ENCODE data around the gene RPL10. TPM values are rescaled to one million over a fixed set of nuclear protein-coding genes. Genes with fewer than 3 reads are reported as not detected.

RPL10 gene
- total RNA-seq, 1 experiment from 2014 or later: 3,401 TPM

DNA sequence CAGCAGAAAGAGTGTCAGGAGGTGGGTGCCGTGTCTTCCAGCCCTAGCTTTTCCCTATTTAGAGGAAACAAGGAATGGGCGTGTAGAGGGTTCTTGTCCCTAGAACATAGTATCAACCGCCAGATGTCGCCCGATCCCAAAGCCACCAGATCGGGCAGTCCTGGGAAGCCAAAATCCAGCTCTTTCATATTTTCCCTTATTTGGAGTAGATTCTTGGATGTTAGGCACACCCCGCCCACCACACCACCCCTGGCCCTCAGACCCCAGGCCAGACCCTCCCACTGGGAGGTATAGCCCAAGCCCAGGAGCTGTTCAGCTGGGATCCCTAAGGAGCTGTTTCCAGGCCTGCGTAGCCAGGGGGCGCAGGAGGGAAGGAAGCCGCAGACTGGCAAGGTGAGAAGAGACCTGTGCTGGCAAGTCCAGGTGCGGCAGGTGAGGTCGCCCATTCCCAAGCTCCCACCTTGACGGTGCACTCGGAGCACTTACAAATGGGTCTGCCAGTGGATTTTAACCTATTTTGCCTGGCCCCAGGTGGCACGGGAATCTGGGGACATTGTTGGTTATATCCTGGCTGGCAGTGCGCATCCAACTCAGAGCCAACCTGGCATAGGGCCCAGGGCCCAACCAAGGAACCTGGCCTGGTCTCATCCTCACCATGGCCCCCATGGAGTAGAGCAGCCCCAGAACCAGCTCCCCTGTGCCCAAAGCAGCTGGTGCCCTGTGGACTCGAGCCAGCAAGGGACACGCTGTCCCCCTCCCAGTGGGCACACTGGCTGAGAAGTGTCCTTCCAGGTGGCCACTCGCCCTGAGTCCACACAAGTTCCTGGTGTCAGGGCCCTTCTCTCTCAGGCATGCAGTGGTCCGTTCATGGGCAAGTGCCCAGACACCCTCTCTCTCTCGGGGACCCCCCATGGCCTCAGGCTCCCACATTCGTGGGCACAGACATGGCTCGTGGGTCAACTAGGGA lies 24.6 kb upstream of the RPL10 start:
- CTCF ChIA-PET: interaction anchor here (1.3 kb wide), 3 partner anchors 9 to 38 kb away, joined by 3 to 7 read pairs (median 3); no protein-coding TSS in a partner anchor
- H3K36me3 ChIP-seq (ENCODE audit: low read depth, low read length): no peaks in the 10 kb centered on the region
- peaks cover 67% of the 10 kb centered on the region for H3K79me2 ChIP-seq (ENCODE audit: low read length)
- no peaks in the 10 kb centered on the region for H3K9me3 ChIP-seq (ENCODE audit: low read length)
- peak overlapping the region; percentile 33 for H2AFZ ChIP-seq (ENCODE audit: low read length)
- H3K9ac ChIP-seq (ENCODE audit: low read length): peak overlapping the region; percentile 3; the same call in 1 of the 2 replicates
- H4K20me1 ChIP-seq (ENCODE audit: low read length): peaks cover under 1% of the 10 kb centered on the region
- H3K27me3 ChIP-seq (ENCODE audit: low read length): no peaks in the 10 kb centered on the region
- intact Hi-C loops (cut with micrococcal nuclease): loop anchor here (1.0 to 10.0 kb wide), 2 partner anchors 162 to 399 kb away; partner anchors contain the start of genes HCFC1 and TMEM187
- no peak for TF ChIP-seq EZH2phosphoT487 (IDR thresholded peaks at IDR 0.05; ENCODE audit: borderline replicate concordance, low read length)
- TF ChIP-seq CTCF (conservative IDR thresholded peaks at IDR 0.05; ENCODE audit: low read depth, low read length): peak; percentile 96
- no peak for TF ChIP-seq EZH2 (IDR thresholded peaks at IDR 0.05; ENCODE audit: low read length, unreplicated experiment)
- POLR2A ChIA-PET (ENCODE audit: unreplicated experiment): interaction anchor here (0.6 to 1.5 kb wide), 3 partner anchors 38 to 170 kb away, joined by 3 read pairs; no protein-coding TSS in a partner anchor
- H3K27ac ChIP-seq (ENCODE audit: low read length): no peak overlapping the region
- H3K4me2 ChIP-seq (ENCODE audit: low read length): peak overlapping the region; percentile 85
- peak; percentile 85 for DNase-seq
- peaks cover 29% of the 10 kb centered on the region for H3K4me1 ChIP-seq (ENCODE audit: insufficient read depth, low read length)
- ATAC-seq: peak; percentile 9
- peak overlapping the region; percentile 64 for H3K4me3 ChIP-seq (ENCODE audit: low read length)
- H3K9me2 ChIP-seq (replicated peaks; ENCODE audit: low read length): no peaks in the 10 kb centered on the region
- H3F3A ChIP-seq (ENCODE audit: low read length, unreplicated experiment): no peaks in the 10 kb centered on the region
- TSS peak; percentile 25 for BruUV-seq (replicated peaks)

DNA sequence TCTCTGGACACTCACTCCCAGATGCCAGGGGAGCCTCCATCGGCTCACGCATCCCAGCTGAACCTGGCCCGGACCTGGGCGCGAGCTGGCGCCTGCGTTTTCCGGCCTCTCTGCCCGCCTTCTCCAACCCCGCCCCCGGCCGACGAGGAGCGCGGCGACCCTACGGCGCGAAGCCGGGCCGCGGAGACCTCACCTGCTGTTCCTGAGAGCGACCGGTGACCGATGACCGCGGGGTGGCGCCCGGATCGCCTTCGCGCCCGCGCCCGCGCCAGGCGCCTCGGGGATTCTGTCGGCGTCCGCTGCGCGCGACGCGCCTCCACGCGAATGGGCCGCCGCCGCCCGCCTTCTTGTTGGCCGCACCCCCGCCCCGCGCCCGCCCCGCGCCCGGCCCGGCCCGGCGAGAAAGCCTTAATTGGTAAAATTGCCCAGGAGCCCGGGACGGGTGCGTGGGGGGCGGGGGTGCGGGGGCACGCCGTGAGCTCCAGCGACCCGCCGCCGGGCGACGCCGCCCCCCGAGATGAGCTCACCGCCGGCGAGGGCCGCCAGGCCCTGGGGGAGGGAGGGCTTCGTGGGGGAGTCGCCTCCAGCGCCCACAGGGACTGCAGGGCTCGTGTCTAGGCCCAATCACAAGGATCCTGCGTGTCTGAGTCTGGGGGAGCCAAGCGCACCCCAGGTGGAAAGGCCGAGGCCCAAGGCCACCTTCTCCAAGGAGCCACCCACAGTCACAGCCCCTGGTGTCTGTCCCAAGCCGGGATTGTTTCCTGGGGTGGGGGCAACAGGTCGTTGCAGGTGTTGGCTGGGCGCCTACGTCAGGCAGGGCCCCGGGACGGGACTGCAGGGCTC lies 23.6 kb upstream of the RPL10 start, which contains the start of gene FLNA:
TSS of gene FLNA (minus strand) at position 322 of the 843 bp plus-strand sequence. CDS start 3,389 bp downstream, outside the sequence.
- H3K4me3 ChIP-seq (ENCODE audit: low read length): peak within 1 kb of the TSS; percentile 64
- H4K20me1 ChIP-seq (ENCODE audit: low read length): no peaks in the 10 kb centered on the region; the same call in 1 of the 2 replicates
- BruUV-seq (replicated peaks): no TSS peak
- no peaks in the 10 kb centered on the region for H3K9me2 ChIP-seq (replicated peaks; ENCODE audit: low read length)
- H3K27me3 ChIP-seq (ENCODE audit: low read length): no peaks in the 10 kb centered on the region
- DNase-seq: peak; percentile 48
- peak within 1 kb of the TSS; percentile 74 for H2AFZ ChIP-seq (ENCODE audit: low read length)
- H3K79me2 ChIP-seq (ENCODE audit: low read length): peaks cover 63% of the 10 kb centered on the region
- ChIA-PET CTCF (interaction anchor here (0.5 kb wide), 2 partner anchors 35 to 406 kb away, joined by 3 to 5 read pairs; no protein-coding TSS in a partner anchor), POLR2A (ENCODE audit: unreplicated experiment) (interaction anchor here (1.5 kb wide), 1 partner anchor 37 kb away, joined by 3 read pairs; no protein-coding TSS in a partner anchor)
- H3K9ac ChIP-seq (ENCODE audit: low read length): peak within 1 kb of the TSS; percentile 3; the same call in 1 of the 2 replicates
- intact Hi-C loops (cut with micrococcal nuclease): loop anchor here (10.0 kb wide), 1 partner anchor 400 kb away; the partner anchor contains the start of genes HCFC1 and TMEM187
- no peak for ATAC-seq
- TF ChIP-seq EZH2 (IDR thresholded peaks at IDR 0.05; ENCODE audit: low read length, unreplicated experiment): no peak
- peak; percentile 65; the same call in 1 of the 2 replicates for TF ChIP-seq EZH2phosphoT487 (IDR thresholded peaks at IDR 0.05; ENCODE audit: borderline replicate concordance, low read length)
- TF ChIP-seq CTCF (conservative IDR thresholded peaks at IDR 0.05; ENCODE audit: low read depth, low read length): 0 out of 2 replicates have a peak, but pooled peaks have one; percentile 17
- no peaks in the 10 kb centered on the region for H3K36me3 ChIP-seq (ENCODE audit: low read depth, low read length)
- peaks cover 27% of the 10 kb centered on the region for H3K4me1 ChIP-seq (ENCODE audit: insufficient read depth, low read length)
- no peaks in the 10 kb centered on the region for H3F3A ChIP-seq (ENCODE audit: low read length, unreplicated experiment)
- H3K4me2 ChIP-seq (ENCODE audit: low read length): peak within 1 kb of the TSS; percentile 85
- no peak within 1 kb of the TSS for H3K27ac ChIP-seq (ENCODE audit: low read length)
- H3K9me3 ChIP-seq (ENCODE audit: low read length): no peaks in the 10 kb centered on the region

Measured in PC-3 (cell line).